ENCODE data around the gene WDR33.

WDR33 gene

DNA sequence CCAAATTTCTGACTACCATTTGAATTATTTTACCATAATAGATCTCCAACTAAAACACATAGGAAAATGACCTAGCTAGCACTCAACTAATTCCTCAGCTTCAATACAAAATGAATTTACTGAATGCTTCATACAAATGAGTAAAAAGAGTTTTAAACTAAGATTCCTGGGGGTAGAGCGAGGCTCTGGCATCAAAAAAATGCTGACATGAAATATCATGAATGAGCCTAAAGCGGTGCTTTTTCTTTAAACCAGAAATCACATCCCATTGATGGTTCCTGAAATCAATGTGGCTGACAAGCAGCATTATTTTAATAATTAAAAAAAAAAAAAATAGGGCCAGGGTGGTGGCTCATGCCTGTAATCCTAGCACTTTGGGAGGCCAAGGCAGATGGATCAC lies 32.1 kb downstream of the WDR33 start:
- no peak for TF ChIP-seq USF1 (IDR thresholded peaks at IDR 0.05)

DNA sequence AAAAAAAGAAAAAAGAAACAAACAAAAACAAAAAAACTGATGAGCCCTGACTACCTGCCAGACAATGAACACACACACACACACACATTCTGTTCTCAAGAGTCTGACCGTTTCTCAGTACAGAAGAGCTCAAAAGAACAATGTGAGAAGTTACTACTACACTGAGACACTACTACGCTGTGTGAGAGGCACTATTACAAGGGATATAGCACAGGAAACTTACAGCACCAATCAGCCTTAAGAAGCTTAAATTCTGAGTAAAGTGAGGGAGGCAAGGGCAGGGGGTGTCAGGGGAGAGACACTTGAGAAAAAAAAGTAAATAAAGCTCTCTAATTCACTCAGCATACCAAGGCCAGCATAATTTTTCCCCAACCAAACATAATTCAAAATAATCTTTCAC lies 32.5 kb downstream of the WDR33 start:
- no peak for TF ChIP-seq RAD21 (IDR thresholded peaks at IDR 0.05; ENCODE audit: low read depth)
- no peak for TF ChIP-seq MAX (IDR thresholded peaks at IDR 0.05)
- TF ChIP-seq CREB1 (IDR thresholded peaks at IDR 0.05; ENCODE audit: low read depth) = no peak
- TF ChIP-seq FOXM1 (IDR thresholded peaks at IDR 0.05; ENCODE audit: borderline replicate concordance, low read depth) = no peak
- TF ChIP-seq YY1 (IDR thresholded peaks at IDR 0.05; ENCODE audit: low read depth) = no peak
- no peak for TF ChIP-seq EP300 (IDR thresholded peaks at IDR 0.05; ENCODE audit: borderline replicate concordance)
- no peak for TF ChIP-seq ZBTB7A (IDR thresholded peaks at IDR 0.05; ENCODE audit: low read depth)
- no peak for TF ChIP-seq TAF1 (IDR thresholded peaks at IDR 0.05; ENCODE audit: low read depth)
- no peak for TF ChIP-seq CEBPB (IDR thresholded peaks at IDR 0.05)
- no peak for TF ChIP-seq TEAD4 (IDR thresholded peaks at IDR 0.05)

GRCh38 chr2:127776122-127776780 lies 34.7 kb downstream of the WDR33 start:
- no peak for TF ChIP-seq EGR1 (IDR thresholded peaks at IDR 0.05)
- TF ChIP-seq NFIC (IDR thresholded peaks at IDR 0.05) = no peak
- TF ChIP-seq ZBTB7A (IDR thresholded peaks at IDR 0.05; ENCODE audit: low read depth) = no peak
- no peak for TF ChIP-seq USF1 (IDR thresholded peaks at IDR 0.05)
- TF ChIP-seq TAF1 (IDR thresholded peaks at IDR 0.05; ENCODE audit: low read depth) = no peak
- TF ChIP-seq CEBPB (IDR thresholded peaks at IDR 0.05) = no peak
- TF ChIP-seq, protein P1, sequence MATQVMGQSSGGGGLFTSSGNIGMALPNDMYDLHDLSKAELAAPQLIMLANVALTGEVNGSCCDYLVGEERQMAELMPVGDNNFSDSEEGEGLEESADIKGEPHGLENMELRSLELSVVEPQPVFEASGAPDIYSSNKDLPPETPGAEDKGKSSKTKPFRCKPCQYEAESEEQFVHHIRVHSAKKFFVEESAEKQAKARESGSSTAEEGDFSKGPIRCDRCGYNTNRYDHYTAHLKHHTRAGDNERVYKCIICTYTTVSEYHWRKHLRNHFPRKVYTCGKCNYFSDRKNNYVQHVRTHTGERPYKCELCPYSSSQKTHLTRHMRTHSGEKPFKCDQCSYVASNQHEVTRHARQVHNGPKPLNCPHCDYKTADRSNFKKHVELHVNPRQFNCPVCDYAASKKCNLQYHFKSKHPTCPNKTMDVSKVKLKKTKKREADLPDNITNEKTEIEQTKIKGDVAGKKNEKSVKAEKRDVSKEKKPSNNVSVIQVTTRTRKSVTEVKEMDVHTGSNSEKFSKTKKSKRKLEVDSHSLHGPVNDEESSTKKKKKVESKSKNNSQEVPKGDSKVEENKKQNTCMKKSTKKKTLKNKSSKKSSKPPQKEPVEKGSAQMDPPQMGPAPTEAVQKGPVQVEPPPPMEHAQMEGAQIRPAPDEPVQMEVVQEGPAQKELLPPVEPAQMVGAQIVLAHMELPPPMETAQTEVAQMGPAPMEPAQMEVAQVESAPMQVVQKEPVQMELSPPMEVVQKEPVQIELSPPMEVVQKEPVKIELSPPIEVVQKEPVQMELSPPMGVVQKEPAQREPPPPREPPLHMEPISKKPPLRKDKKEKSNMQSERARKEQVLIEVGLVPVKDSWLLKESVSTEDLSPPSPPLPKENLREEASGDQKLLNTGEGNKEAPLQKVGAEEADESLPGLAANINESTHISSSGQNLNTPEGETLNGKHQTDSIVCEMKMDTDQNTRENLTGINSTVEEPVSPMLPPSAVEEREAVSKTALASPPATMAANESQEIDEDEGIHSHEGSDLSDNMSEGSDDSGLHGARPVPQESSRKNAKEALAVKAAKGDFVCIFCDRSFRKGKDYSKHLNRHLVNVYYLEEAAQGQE (IDR thresholded peaks at IDR 0.05; ENCODE audit: low read depth) = no peak
- no peak for TF ChIP-seq TEAD4 (IDR thresholded peaks at IDR 0.05)
- no peak for TF ChIP-seq FOXM1 (IDR thresholded peaks at IDR 0.05; ENCODE audit: borderline replicate concordance, low read depth)

DNA sequence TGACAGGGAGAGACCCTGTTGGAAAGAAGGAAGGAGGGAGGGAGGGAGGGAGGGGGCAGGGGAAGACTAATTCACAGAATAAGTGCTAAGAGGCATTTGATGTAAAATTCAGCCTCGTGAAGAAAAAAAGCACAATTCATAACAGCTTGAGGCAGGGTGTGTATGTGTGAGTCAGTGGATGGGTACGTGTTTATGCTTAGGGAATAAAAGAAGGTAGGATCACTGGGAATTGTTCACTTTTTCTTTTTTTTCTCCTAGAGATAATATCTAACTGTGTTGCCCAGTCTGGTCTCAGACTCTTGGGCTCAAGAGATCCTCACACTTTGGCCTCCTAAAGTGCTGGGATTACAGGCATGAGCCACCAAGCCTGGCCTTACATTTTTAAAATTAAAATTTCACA lies 39.2 kb downstream of the WDR33 start:
- TF ChIP-seq NFIC (IDR thresholded peaks at IDR 0.05) = no peak
- no peak for TF ChIP-seq FOXM1 (IDR thresholded peaks at IDR 0.05; ENCODE audit: borderline replicate concordance, low read depth)
- TF ChIP-seq ZBTB7A (IDR thresholded peaks at IDR 0.05; ENCODE audit: low read depth) = no peak
- TF ChIP-seq TCF12 (IDR thresholded peaks at IDR 0.05; ENCODE audit: low read depth) = no peak
- no peak for TF ChIP-seq TAF1 (IDR thresholded peaks at IDR 0.05; ENCODE audit: low read depth)
- no peak for TF ChIP-seq CEBPB (IDR thresholded peaks at IDR 0.05)
- TF ChIP-seq MAX (IDR thresholded peaks at IDR 0.05) = no peak
- TF ChIP-seq YY1 (IDR thresholded peaks at IDR 0.05; ENCODE audit: low read depth) = no peak
- no peak for TF ChIP-seq EGR1 (IDR thresholded peaks at IDR 0.05)
- TF ChIP-seq EP300 (IDR thresholded peaks at IDR 0.05; ENCODE audit: borderline replicate concordance) = no peak
- TF ChIP-seq, protein P1 (IDR thresholded peaks at IDR 0.05; ENCODE audit: low read depth) = no peak
- TF ChIP-seq TEAD4 (IDR thresholded peaks at IDR 0.05) = no peak

GRCh38 chr2:127770973-127771735 lies 39.8 kb downstream of the WDR33 start:
- TF ChIP-seq CREB1 (IDR thresholded peaks at IDR 0.05; ENCODE audit: low read depth) (no peak), EP300 (IDR thresholded peaks at IDR 0.05; ENCODE audit: borderline replicate concordance) (no peak), USF1 (IDR thresholded peaks at IDR 0.05) (no peak), YY1 (IDR thresholded peaks at IDR 0.05; ENCODE audit: low read depth) (no peak), NFIC (IDR thresholded peaks at IDR 0.05) (no peak), MAX (IDR thresholded peaks at IDR 0.05) (no peak), CEBPB (IDR thresholded peaks at IDR 0.05) (no peak), ZBTB7A (IDR thresholded peaks at IDR 0.05; ENCODE audit: low read depth) (no peak), TAF1 (IDR thresholded peaks at IDR 0.05; ENCODE audit: low read depth) (no peak), FOXM1 (IDR thresholded peaks at IDR 0.05; ENCODE audit: borderline replicate concordance, low read depth) (no peak), TCF12 (IDR thresholded peaks at IDR 0.05; ENCODE audit: low read depth) (no peak), RAD21 (IDR thresholded peaks at IDR 0.05; ENCODE audit: low read depth) (no peak), EGR1 (IDR thresholded peaks at IDR 0.05) (no peak), TEAD4 (IDR thresholded peaks at IDR 0.05) (no peak)
- TF ChIP-seq, protein P1 (IDR thresholded peaks at IDR 0.05; ENCODE audit: low read depth) = no peak

All from Ishikawa (cell line).